GM10847 (cell line): ENCODE results near the gene HNF1A.

Experiments
- POLR2A ChIP-seq: IDR thresholded peaks from 2 replicates; pipeline ENCODE4 v1.6.1; 2011; ENCODE audit not compliant: insufficient read length; ENCODE audit errors: extremely low read depth

Gene HNF1A

DNA sequence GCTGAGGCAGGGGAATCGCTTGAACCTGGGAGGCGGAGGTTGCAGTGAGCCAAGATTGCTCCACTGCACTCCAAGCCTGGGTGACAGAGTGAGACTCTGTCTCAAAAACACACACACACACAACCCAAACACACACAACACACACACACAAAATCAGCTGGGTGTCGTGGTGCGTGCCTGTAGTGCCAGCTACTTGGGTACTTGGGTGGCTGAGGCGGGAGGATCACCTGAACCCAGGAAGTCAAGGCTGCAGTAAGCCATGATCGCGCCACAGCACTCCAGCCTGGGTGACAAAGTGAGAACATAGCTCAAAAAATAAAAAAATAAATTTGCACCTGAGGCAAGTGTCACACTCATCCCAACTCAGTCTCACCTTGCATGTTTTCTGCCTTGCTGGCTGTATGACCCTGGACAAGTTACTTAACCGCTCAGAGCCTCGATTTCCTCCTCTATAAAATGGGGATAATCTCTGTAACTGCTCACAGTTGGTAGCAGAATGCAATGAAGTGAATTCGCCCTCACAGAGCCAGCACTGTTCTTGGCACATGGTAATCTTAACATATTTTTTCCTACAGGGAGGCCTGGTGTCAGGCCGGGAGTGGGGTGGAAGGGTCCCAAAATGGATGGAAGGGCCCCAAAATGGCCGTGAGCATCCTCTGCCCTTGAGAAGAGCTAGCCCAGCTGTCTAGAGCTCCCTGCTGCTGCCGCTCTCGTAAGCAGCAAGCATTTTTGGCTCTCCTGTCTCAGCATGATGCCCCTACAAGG is 630 bp upstream of the HNF1A start:
- no peak for TF ChIP-seq POLR2A

DNA sequence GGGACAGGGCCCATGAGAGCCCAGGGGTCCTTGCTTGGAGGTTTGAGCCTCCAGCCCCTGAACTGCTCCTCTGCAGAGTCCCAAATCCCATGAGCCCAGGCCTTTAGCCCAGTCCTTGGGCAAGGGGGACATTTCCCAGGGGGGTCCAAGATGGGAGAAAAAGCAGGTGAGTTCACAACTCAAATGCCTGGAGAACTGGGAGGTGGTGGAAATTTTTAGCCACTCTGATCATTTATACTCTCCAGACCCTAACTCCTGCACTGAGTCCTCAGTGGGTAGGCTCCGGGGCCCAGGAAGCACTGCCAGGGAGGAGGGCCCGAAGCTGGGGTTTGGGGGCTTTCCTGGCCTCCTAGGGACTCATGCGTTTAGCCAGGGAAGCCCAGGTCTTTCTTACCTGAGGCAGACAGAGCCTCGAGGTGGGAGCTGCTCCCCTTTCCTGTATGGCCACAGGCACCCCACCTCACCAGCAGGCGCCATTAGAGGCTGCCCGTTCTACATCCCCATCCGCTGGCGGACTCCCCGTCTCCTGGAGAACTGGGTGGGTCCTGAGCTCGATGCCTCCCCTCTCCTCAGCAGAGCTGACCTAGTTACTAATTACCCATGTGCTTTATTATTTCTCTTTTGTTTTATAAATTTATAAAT is 998 bp downstream of the HNF1A start:
- no peak for TF ChIP-seq POLR2A

DNA sequence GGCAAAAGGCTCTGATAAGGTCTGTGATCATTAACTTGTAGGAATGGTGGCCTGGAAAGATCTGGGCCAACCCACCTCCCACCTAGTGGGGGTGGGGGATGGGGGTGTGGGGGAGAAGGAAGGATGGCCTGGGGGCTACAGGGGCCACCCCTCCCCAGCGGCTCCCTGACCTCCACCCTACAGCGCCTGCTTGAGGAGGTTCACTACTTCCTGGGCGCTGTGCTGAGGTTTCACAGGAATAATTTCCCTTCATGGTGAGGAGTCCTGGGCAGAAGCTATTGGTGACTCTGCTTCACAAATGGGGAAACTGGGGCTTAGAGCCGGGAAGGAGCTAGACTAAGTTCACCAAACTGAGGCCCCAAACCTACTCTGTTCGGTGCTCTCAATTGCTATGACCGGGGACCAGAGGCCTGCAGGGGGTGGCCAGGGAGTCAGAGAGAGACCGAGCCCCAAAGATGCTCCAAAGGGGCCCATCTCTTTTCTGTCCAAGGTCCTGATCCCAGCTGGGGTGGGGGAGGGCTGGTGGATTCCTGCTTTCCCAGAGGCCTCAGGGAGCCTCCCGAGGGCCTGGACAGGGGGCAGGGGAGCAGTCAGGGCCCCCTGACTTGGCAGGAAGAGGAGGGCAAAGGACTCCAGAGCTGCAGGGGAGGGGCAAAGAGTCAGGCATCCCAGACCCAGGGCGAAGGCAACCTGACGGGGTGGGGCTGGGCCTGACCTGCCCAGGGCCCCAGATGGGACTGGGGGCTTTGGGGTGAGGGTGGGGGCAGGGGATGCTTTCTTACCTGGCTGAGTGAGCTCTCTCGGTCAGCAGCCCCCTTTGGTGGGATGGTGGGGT is 1.7 kb downstream of the HNF1A start:
- TF ChIP-seq POLR2A, result no peak

GRCh38 chr12:120980800-120981368 is 2.5 kb downstream of the HNF1A start:
- no peak for TF ChIP-seq POLR2A

- TF ChIP-seq POLR2A, result no peak
These were observed 3.1 kb downstream of the HNF1A start for GRCh38 chr12:120981407-120981941.

DNA sequence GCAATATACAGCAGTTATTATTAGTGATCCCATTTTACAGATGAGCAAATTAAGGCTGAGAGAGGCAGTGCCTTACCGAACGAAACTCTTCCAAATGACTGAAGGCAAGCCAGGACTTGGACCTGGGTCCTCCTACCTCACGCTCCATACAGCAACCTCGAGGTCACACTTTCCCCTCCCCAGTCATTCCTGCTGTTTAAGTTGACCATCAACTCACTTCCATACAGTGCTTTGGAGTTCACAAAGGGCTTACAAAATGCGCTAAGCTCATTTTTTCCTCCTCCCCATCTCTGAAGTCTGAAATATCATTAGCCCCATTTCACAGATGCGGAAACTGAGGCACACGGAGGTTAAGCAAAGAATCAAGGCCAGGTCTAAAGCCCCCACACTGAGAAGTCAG is 4.3 kb downstream of the HNF1A start:
- TF ChIP-seq POLR2A, result no peak

DNA sequence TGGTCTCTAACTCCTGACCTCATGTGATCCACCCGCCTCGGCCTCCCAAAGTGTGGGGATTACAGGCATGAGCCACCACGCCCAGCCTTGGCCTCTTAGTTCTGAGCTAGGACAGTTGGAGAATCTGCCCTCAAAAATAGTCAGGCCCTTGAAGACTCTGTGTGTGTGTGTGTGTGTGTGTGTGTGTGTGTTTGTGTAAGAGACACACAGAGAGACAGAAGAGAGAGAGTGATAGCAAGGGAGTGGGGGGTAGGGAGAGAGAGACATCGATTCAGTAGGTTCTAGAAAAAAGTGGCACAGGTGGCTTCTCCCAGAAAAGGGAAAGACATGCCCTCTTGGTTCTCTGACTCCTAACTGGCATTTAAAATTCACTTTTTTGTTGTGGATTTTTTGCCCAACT is 5.4 kb downstream of the HNF1A start:
- no peak for TF ChIP-seq POLR2A

DNA sequence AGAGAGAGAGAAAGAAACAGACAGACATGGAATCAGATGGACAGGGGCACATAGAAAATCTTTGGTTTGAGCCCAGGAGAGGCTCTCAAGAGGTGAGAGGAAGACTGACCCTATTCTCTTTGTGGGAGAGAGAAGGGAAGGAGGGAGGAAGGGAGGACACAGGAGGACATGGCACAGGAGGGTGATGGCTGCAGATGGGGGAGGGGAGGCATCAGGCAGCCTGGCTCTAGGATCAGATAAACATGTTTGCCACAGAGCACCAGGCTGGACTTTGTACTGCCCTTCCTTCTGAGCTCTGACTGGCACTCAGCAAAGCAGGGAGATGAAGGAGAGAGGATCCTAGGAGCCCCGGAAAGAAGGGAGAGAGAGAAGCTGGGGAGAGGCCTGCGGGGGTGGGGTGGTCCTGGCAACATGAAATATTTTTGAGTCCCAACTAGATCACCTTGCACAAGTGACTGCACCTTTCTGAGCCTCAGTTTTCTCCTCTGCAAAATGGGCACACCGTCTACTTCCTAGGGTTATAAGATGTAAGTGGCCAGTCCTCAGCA is 6.1 kb downstream of the HNF1A start:
- TF ChIP-seq POLR2A, result no peak

- TF ChIP-seq POLR2A, result no peak
These were observed 9.9 kb downstream of the HNF1A start for GRCh38 chr12:120988234-120988633.

DNA sequence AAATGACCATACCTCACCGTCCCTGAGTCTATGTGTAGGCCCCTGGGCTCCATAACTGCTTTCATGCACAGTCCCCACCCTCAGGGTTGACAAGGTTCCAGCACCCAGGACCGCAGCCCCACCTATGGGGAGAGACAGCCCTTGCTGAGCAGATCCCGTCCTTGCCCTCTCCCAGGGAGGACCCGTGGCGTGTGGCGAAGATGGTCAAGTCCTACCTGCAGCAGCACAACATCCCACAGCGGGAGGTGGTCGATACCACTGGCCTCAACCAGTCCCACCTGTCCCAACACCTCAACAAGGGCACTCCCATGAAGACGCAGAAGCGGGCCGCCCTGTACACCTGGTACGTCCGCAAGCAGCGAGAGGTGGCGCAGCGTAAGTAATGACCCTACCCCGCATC is 10.3 kb downstream of the HNF1A start:
- no peak for TF ChIP-seq POLR2A

DNA sequence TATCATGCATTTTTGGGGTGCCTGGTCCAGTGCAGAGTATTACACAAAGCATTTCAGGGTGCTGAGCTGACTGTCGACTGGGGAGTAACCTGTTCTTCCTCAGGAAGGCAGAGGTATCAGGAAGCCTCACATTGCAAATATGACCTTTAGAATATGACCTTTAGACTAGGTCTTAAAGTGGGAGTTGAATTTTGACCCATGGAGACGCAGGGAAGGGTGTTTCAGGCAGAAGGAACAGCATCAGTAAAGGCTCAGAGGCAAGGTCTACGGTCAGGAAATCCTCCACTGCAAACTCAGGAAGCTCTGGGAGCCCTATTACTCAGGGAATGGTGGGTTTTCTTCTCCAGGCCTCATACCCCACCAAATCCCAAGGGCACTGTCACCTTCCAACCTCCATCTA is 11.3 kb downstream of the HNF1A start:
- TF ChIP-seq POLR2A, result no peak

GRCh38 chr12:120990487-120991055 is 12.2 kb downstream of the HNF1A start:
- TF ChIP-seq POLR2A, result no peak

GRCh38 chr12:120991965-120992364 is 13.6 kb downstream of the HNF1A start:
- no peak for TF ChIP-seq POLR2A

- no peak for TF ChIP-seq POLR2A
These were observed 14.6 kb downstream of the HNF1A start for GRCh38 chr12:120992989-120993388.

DNA sequence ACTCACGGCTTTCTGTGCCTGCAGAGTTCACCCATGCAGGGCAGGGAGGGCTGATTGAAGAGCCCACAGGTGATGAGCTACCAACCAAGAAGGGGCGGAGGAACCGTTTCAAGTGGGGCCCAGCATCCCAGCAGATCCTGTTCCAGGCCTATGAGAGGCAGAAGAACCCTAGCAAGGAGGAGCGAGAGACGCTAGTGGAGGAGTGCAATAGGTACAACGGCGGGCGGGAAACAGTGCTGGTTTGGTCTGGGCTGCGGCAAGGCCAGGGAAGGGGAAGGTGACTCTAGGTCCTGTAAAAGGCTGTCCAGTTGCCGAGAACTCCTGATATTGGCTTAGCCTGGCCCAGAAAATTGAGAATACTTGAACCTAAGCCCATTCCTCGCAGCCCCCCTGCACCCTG is 15.2 kb downstream of the HNF1A start:
- TF ChIP-seq POLR2A, result no peak
